GM12878 (cell line): ENCODE results near the gene ERCC1. TPM values are rescaled to one million over a fixed set of nuclear protein-coding genes. Genes with fewer than 3 reads are reported as not detected.

Source experiments
- BHLHE40 ChIP-seq, 2 experiments: fragments of 450-650 bp in 1 of 2; IDR thresholded peaks; 2 replicates each; pipeline ENCODE4 v1.6.1; 2011 to 2017; ENCODE audit warnings: low read depth in 2 of 2, borderline replicate concordance in 1 of 2, improper control_type of control experiment in 1 of 2, low read length in 1 of 2, mild to moderate bottlenecking in 1 of 2
- CBX5 ChIP-seq: sonication (generic); IDR thresholded peaks from 2 replicates; pipeline ENCODE4 v1.6.1; 2016; ENCODE audit warnings: low read depth, moderate library complexity, mild to moderate bottlenecking, inconsistent platforms
- DPF2 ChIP-seq: fragments of 450-650 bp; IDR thresholded peaks from 2 replicates; pipeline ENCODE4 v1.6.1; 2017; ENCODE audit warnings: mild to moderate bottlenecking
- FOXM1 ChIP-seq: IDR thresholded peaks from 2 replicates; pipeline ENCODE4 v1.6.1; 2012; ENCODE audit warnings: low read depth, mild to moderate bottlenecking, inconsistent platforms, low read length, moderate library complexity
- HCFC1 ChIP-seq: fragments of 150-350 bp; IDR thresholded peaks from 2 replicates; pipeline ENCODE4 v1.6.1; 2014; ENCODE audit warnings: low read length
- HSF1 ChIP-seq: fragments of 150-350 bp; IDR thresholded peaks from 2 replicates; pipeline ENCODE4 v1.6.1; 2014; ENCODE audit warnings: mild to moderate bottlenecking, low read depth, low read length
- IKZF1 ChIP-seq: fragments of 450-650 bp; conservative IDR thresholded peaks from 2 replicates; pipeline ENCODE4 v1.6.1; 2017; ENCODE audit warnings: antibody characterized with exemption, mild to moderate bottlenecking
- MEF2A ChIP-seq: IDR thresholded peaks from 2 replicates; pipeline ENCODE4 v1.6.1; 2011; ENCODE audit warnings: low read depth, mild to moderate bottlenecking, low read length, moderate library complexity; ENCODE audit not compliant: insufficient read depth
- MXI1 ChIP-seq: fragments of 150-350 bp; IDR thresholded peaks from 2 replicates; pipeline ENCODE4 v1.6.1; 2011; ENCODE audit warnings: low read depth, mild to moderate bottlenecking, inconsistent platforms, low read length, improper control_type of control experiment
- NR2C1 ChIP-seq: fragments of 450-650 bp; IDR thresholded peaks from 2 replicates; pipeline ENCODE4 v1.6.1; 2017; ENCODE audit warnings: antibody characterized with exemption, mild to moderate bottlenecking, moderate library complexity
- NR2F1 ChIP-seq: fragments of 450-650 bp; conservative IDR thresholded peaks from 2 replicates; pipeline ENCODE4 v1.6.1; 2017; ENCODE audit warnings: mild to moderate bottlenecking
- PAX8 ChIP-seq: fragments of 450-650 bp; IDR thresholded peaks from 2 replicates; pipeline ENCODE4 v1.6.1; 2017; ENCODE audit warnings: mild to moderate bottlenecking, moderate library complexity
- SIX5 ChIP-seq: IDR thresholded peaks from 2 replicates; pipeline ENCODE4 v1.6.1; 2011; ENCODE audit warnings: mild to moderate bottlenecking, low read depth, low read length, moderate library complexity; ENCODE audit not compliant: severe bottlenecking
- SMC3 ChIP-seq: IDR thresholded peaks from 2 replicates; pipeline ENCODE4 v1.6.1; 2011; ENCODE audit warnings: low read length, improper control_type of control experiment, borderline replicate concordance
- SRF ChIP-seq, 2 experiments: IDR thresholded peaks; 2 replicates each; pipeline ENCODE4 v1.6.1; 2011; ENCODE audit warnings: low read depth in 2 of 2, low read length in 2 of 2, mild to moderate bottlenecking in 1 of 2, moderate library complexity in 1 of 2
- TBL1XR1 ChIP-seq: IDR thresholded peaks from 2 replicates; pipeline ENCODE4 v1.6.1; 2012; ENCODE audit warnings: low read depth, low read length, improper control_type of control experiment
- TCF3 ChIP-seq: IDR thresholded peaks from 2 replicates; pipeline ENCODE4 v1.6.1; 2012; ENCODE audit warnings: low read depth, mild to moderate bottlenecking, low read length, borderline replicate concordance; ENCODE audit not compliant: insufficient read depth
- polyA plus RNA-seq, 11 experiments: library from polyadenylated mRNA; depleted of rRNA in 4 of 11; unstranded in 6 of 11; stranded (reverse) in 5 of 11; fragments of >200 nt; fragmentation: Nextera tagmentation in 4 of 11; fragmentation: Illumina TruSeq in 1 of 11; extraction: Ambion mirVana in 4 of 11; extraction: Trizol in 1 of 11; gene quantifications; 1 replicate in 1 of 11; 2 replicates in 10 of 11; pipeline versions ENCODE4 v1.2.1 to v1.2.3, GENCODE V29; 2011 to 2016; ENCODE audit warnings: inconsistent platforms in 2 of 11, missing spikeins in 2 of 11, low read depth in 1 of 11
- total RNA-seq, 4 experiments: library from RNA; depleted of rRNA in 3 of 4; stranded (reverse); fragments of >200 nt in 3 of 4; fragmentation: Illumina TruSeq in 1 of 4; extraction: Trizol in 1 of 4; gene quantifications; 2 replicates each; pipeline versions ENCODE4 v1.2.1 to v1.2.3, GENCODE V29; 2013 to 2021
- TF ChIP-seq, protein P1 (sequence below): fragments of 450-650 bp; formaldehyde crosslinking; IDR thresholded peaks from 2 replicates; pipeline ENCODE4 v1.4.0; 2020; ENCODE audit warnings: mild to moderate bottlenecking, moderate library complexity
- TF ChIP-seq, protein P2 (sequence below): fragments of 450-650 bp; IDR thresholded peaks from 2 replicates; pipeline ENCODE4 v1.6.1; 2018; ENCODE audit warnings: borderline replicate concordance, mild to moderate bottlenecking; ENCODE audit not compliant: partially characterized antibody
- TF ChIP-seq, protein P3 (sequence below): fragments of 450-650 bp; IDR thresholded peaks from 2 replicates; pipeline ENCODE4 v1.6.1; 2017; ENCODE audit warnings: low read depth, mild to moderate bottlenecking, moderate library complexity

The ERCC1 gene
- total and polyA plus RNA-seq, 10 of the 15 experiments (the other 5 are each of a cell fraction or from before 2014, with no cell fraction given), result 14.7 to 104 (median 61.1) TPM

DNA sequence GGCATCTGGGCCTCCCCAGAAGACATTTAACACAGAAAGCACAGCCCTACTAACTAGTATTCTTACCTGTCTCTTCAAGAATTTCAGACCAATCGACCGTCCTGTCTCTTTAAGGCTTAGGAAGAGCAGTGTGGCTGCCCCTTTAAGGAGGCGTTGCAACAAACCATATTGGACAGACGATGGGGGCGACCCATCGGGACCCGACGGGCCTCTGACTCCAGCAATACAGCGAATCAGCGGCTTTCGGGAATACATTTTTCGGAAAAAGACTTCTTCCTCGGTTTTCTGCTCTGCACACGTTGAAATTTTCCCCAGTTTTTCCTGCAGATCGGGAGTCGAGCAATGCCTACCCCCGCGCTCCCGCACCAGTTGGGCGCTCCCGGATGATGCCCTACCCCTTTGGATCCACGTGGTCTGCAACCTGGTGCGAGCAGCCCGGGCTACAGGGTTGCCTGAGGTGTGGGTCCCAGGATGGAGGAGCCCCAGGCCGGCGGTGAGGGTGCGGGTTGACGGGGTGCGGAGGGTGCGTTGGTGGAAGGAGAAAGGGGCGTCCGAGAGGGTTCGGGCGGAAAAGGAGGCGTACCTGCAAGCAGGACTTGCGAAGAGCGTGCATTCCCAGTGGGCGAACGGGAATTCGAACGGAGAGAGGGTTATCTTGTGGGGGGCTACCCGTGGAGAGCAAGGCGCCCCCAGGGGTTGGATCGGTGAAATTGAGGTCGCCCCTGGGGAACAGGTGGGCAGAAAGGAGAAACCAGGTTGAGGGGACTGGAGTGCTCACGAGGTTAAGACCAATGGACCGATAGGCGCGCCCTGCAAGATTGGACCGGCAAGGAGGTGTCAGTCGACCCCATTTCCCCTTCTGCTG, 17.3 kb downstream of the ERCC1 start, which contains the start of gene POLR1G (continued):
- no peak for TF ChIP-seq HSF1
- no peak for TF ChIP-seq SMC3
- no peak; the same call in 1 of the 2 replicates for TF ChIP-seq TBL1XR1
- TF ChIP-seq, protein P1, sequence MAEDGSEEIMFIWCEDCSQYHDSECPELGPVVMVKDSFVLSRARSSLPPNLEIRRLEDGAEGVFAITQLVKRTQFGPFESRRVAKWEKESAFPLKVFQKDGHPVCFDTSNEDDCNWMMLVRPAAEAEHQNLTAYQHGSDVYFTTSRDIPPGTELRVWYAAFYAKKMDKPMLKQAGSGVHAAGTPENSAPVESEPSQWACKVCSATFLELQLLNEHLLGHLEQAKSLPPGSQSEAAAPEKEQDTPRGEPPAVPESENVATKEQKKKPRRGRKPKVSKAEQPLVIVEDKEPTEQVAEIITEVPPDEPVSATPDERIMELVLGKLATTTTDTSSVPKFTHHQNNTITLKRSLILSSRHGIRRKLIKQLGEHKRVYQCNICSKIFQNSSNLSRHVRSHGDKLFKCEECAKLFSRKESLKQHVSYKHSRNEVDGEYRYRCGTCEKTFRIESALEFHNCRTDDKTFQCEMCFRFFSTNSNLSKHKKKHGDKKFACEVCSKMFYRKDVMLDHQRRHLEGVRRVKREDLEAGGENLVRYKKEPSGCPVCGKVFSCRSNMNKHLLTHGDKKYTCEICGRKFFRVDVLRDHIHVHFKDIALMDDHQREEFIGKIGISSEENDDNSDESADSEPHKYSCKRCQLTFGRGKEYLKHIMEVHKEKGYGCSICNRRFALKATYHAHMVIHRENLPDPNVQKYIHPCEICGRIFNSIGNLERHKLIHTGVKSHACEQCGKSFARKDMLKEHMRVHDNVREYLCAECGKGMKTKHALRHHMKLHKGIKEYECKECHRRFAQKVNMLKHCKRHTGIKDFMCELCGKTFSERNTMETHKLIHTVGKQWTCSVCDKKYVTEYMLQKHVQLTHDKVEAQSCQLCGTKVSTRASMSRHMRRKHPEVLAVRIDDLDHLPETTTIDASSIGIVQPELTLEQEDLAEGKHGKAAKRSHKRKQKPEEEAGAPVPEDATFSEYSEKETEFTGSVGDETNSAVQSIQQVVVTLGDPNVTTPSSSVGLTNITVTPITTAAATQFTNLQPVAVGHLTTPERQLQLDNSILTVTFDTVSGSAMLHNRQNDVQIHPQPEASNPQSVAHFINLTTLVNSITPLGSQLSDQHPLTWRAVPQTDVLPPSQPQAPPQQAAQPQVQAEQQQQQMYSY (CRISPR knock-in tag), result no peak
- no peak for TF ChIP-seq PAX8
- peak; percentile 58; the same call in 1 of the 2 replicates for TF ChIP-seq HCFC1
- peak; percentile 90 for TF ChIP-seq IKZF1
- TF ChIP-seq TCF3, result no peak
- TF ChIP-seq, protein P2, sequence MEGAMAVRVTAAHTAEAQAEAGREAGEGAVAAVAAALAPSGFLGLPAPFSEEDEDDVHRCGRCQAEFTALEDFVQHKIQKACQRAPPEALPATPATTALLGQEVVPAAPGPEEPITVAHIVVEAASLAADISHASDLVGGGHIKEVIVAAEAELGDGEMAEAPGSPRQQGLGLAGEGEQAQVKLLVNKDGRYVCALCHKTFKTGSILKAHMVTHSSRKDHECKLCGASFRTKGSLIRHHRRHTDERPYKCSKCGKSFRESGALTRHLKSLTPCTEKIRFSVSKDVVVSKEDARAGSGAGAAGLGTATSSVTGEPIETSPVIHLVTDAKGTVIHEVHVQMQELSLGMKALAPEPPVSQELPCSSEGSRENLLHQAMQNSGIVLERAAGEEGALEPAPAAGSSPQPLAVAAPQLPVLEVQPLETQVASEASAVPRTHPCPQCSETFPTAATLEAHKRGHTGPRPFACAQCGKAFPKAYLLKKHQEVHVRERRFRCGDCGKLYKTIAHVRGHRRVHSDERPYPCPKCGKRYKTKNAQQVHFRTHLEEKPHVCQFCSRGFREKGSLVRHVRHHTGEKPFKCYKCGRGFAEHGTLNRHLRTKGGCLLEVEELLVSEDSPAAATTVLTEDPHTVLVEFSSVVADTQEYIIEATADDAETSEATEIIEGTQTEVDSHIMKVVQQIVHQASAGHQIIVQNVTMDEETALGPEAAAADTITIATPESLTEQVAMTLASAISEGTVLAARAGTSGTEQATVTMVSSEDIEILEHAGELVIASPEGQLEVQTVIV, result peak; percentile 98
- peak; percentile 98 for TF ChIP-seq MXI1
- TF ChIP-seq CBX5, result no peak
- TF ChIP-seq SIX5, result peak; percentile 62
- peak; percentile 98 for TF ChIP-seq BHLHE40 (IDR thresholded peaks at IDR 0.05; ENCODE audit: borderline replicate concordance in 1 of 2, low read depth in 2 of 2, low read length in 1 of 2)
- TF ChIP-seq SRF (IDR thresholded peaks at IDR 0.05; ENCODE audit: low read depth in 2 of 2, low read length in 2 of 2), result 0 out of 4 replicates have a peak, but pooled peaks of 1 of the 2 experiments have one; percentile 21
- TF ChIP-seq NR2C1, result peak; percentile 66; the same call in 1 of the 2 replicates
- TF ChIP-seq, protein P3, sequence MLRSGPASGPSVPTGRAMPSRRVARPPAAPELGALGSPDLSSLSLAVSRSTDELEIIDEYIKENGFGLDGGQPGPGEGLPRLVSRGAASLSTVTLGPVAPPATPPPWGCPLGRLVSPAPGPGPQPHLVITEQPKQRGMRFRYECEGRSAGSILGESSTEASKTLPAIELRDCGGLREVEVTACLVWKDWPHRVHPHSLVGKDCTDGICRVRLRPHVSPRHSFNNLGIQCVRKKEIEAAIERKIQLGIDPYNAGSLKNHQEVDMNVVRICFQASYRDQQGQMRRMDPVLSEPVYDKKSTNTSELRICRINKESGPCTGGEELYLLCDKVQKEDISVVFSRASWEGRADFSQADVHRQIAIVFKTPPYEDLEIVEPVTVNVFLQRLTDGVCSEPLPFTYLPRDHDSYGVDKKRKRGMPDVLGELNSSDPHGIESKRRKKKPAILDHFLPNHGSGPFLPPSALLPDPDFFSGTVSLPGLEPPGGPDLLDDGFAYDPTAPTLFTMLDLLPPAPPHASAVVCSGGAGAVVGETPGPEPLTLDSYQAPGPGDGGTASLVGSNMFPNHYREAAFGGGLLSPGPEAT, result peak; percentile 100
- TF ChIP-seq FOXM1, result peak; percentile 66; the same call in 1 of the 2 replicates
- no peak for TF ChIP-seq DPF2
- no peak for TF ChIP-seq MEF2A
- peak; percentile 55 for TF ChIP-seq NR2F1
